Activated CD4-positive, alpha-beta memory T cell treated with anti-CD3 and anti-CD28 coated beads for 36 hours (primary cell): ENCODE data around the gene HSPA13. TPM values are rescaled to one million over a fixed set of nuclear protein-coding genes. Genes with fewer than 3 reads are reported as not detected.
A peak's percentile ranks its signal among the peaks of the same experiment; 100 is the strongest.

Experiments used
- CTCF ChIA-PET: fragments of 350-600 bp; sonication (Branson Sonifier 250); formaldehyde crosslinking; loops from one replicate; lab custom pipeline; 2021; ENCODE audit warnings: antibody characterized with exemption, inconsistent platforms; lab: Charles Lee
- POLR2A ChIA-PET: fragments of 350-600 bp; sonication (Branson Sonifier 250); formaldehyde crosslinking; loops from one replicate; lab custom pipeline; 2021; ENCODE audit warnings: antibody characterized with exemption; lab: Charles Lee
- DNase-seq: peaks from one replicate; pipeline ENCODE4 v3.0.0-alpha.2; 2020
- H3K27ac Mint-ChIP-seq: one replicate; pipeline ENCODE4 v1.8.0; 2021; ENCODE audit warnings: mixed read lengths
- H3K27me3 Mint-ChIP-seq: one replicate; pipeline ENCODE4 v1.8.0; 2021; ENCODE audit warnings: mixed read lengths
- H3K36me3 Mint-ChIP-seq: one replicate; pipeline ENCODE4 v1.8.0; 2021; ENCODE audit warnings: mixed read lengths
- H3K4me1 Mint-ChIP-seq: one replicate; pipeline ENCODE4 v1.8.0; 2021; ENCODE audit warnings: low read depth, mixed read lengths
- H3K4me3 Mint-ChIP-seq: one replicate; pipeline ENCODE4 v1.8.0; 2021; ENCODE audit warnings: mild to moderate bottlenecking, mixed read lengths
- H3K9me3 Mint-ChIP-seq: one replicate; pipeline ENCODE4 v1.8.0; 2021; ENCODE audit warnings: mixed read lengths
- intact Hi-C: fragments of 100-400 bp; cut with micrococcal nuclease; formaldehyde crosslinking; loops from one replicate; pipeline ENCODE4 v1.15.1; 2023
- total RNA-seq, 2 experiments: library from RNA; stranded (reverse); gene quantifications; one replicate each; pipeline ENCODE4 v1.2.3, GENCODE V29; 2021

Gene HSPA13, protein sequence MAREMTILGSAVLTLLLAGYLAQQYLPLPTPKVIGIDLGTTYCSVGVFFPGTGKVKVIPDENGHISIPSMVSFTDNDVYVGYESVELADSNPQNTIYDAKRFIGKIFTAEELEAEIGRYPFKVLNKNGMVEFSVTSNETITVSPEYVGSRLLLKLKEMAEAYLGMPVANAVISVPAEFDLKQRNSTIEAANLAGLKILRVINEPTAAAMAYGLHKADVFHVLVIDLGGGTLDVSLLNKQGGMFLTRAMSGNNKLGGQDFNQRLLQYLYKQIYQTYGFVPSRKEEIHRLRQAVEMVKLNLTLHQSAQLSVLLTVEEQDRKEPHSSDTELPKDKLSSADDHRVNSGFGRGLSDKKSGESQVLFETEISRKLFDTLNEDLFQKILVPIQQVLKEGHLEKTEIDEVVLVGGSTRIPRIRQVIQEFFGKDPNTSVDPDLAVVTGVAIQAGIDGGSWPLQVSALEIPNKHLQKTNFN
- 10 to 100 TPM; 48.5 to 49.1 TPM for total RNA-seq

DNA sequence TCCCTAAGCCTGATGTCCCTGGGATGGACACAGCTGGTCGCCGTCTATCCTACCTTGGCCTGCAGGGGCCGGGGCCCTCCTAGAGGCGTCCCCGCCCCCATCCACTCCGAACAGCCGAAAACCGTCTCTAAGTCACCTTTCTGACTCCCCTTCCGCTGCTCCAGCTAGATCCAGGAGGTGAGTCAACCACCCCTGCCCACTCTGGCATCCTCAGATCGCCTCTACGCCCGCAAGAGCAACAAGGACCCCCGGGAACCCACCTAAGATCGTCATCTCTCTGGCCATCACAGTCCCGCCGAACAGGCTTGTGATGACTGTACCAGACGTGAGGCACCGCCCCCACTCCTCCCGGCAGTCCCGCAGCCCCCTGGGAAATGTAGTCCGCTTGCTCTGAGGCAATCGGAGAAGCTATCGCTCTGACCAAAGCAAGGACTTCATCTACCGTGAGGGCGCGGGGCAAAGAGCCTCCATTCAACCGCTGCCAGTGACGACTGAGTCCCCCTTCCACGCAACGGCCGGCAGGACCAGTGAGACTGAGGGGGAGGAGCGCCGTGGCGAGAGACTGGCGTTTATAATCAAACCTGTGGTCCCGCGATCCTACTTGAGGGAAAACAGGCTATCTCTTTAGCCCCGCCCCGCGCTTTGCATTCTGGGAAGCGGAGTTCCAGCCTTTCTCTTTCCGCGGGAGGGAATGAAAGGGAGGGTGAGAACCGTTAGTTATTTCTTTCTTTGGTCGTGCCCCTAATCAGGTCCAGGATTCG lies at the start of gene HSPA13:
TSS of gene HSPA13 (minus strand) at position 312 of the 761 bp plus-strand sequence. CDS start at position 285, 27 bp downstream.
- ChIA-PET CTCF (interaction anchor here (1.1 to 2.8 kb wide), 4 partner anchors 70 to 393 kb away, joined by 3 to 10 read pairs (median 6); no protein-coding TSS in a partner anchor), POLR2A (interaction anchor here (0.6 to 1.7 kb wide), 9 partner anchors 12 to 683 kb away, joined by 3 to 5 read pairs (median 3); partner anchors contain the start of gene NRIP1)
- peak within 1 kb of the TSS; percentile 95 for H3K4me3 Mint-ChIP-seq
- H3K27me3 Mint-ChIP-seq = no peaks in the 10 kb centered on the region
- intact Hi-C loops = loop anchor here (1.0 to 5.0 kb wide), 11 partner anchors 71 to 1347 kb away; partner anchors contain the start of genes NRIP1, RBM11 and SAMSN1
- H3K4me1 Mint-ChIP-seq = peaks cover 27% of the 10 kb centered on the region
- peak; percentile 100 for DNase-seq
- peak within 1 kb of the TSS; percentile 95 for H3K27ac Mint-ChIP-seq
- peaks cover 19% of the 10 kb centered on the region for H3K36me3 Mint-ChIP-seq
- H3K9me3 Mint-ChIP-seq = no peaks in the 10 kb centered on the region

DNA sequence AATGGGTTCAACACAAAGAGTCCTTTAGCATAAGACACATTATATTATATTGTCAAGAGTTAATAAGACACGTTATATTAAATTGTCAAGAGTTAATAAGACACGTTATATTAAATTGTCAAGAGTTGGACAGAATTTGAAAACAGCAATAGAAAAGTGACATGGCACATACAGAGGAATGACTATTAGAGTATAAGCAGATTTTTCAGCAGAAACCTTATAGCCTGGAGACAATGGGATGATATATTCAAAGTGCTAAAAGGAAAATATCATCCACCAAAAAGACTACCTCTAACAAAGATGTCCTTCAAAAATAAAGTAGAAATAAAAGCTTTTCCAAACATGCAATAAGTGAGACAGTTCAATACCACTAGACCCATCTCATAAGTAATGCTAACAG lies 36.0 kb upstream of the HSPA13 start:
- Mint-ChIP-seq H3K27ac (no peak overlapping the region), H3K36me3 (peaks cover 8% of the 10 kb centered on the region), H3K4me3 (no peak overlapping the region), H3K27me3 (peaks cover 4% of the 10 kb centered on the region), H3K4me1 (no peaks in the 10 kb centered on the region), H3K9me3 (peaks cover 23% of the 10 kb centered on the region)
- no peak for DNase-seq
- intact Hi-C loops = no loop called here
- ChIA-PET CTCF (no interaction called here), POLR2A (no interaction called here)

DNA sequence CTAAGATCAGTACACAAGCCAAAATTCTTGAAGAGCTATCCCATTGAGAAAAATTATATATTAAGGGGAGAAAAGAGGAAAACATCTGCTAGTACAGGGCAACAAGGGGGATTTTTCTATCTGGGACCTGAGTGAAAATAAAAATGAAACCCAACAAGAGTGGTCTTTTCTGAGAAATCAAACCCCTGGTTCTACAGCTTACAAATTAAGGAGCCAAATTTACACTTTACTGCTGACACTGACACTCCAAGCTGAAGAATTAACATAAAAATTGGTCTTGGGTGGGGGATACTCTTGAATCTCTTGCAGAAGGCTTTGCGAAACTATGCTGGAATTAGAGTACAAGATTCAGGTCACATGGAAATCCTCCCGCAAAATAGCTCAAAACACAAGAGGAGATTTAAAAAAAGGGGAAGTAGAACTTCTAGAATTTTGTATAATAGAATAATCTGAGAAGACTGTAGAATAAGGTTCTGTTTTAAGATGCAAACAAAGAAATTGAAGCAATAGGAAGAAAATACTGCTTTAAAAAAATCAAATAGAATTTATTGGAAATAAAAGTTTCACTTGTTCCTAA lies 32.1 kb upstream of the HSPA13 start:
- H3K27ac Mint-ChIP-seq = no peak overlapping the region
- H3K4me3 Mint-ChIP-seq = no peak overlapping the region
- intact Hi-C loops = no loop called here
- H3K36me3 Mint-ChIP-seq = peaks cover 8% of the 10 kb centered on the region
- ChIA-PET POLR2A (interaction anchor here (0.6 kb wide), 1 partner anchor 33 kb away, joined by 3 read pairs; no protein-coding TSS in a partner anchor), CTCF (no interaction called here)
- H3K27me3 Mint-ChIP-seq = peaks cover 4% of the 10 kb centered on the region
- DNase-seq = no peak
- peaks cover 20% of the 10 kb centered on the region for H3K9me3 Mint-ChIP-seq
- no peaks in the 10 kb centered on the region for H3K4me1 Mint-ChIP-seq

DNA sequence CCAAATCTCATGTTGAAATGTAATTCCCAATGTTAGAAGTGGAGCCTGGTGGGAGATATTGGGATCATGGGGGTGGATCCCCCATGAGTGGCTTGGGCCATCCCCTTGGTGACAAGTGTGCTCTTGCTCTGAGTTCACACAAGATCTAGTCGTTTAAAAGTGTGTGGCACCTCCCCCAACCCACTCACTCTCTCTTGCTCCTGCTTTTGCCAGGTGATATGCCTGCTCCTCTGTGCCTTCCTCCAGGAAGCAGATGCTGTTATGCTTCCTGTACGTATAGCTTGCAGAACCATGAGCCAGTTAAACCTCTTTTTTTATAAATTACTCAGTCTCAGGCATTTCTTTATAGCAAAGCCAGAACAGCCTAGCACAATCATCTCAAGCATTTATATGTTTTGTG lies 23.0 kb upstream of the HSPA13 start:
- H3K4me1 Mint-ChIP-seq = no peaks in the 10 kb centered on the region
- H3K36me3 Mint-ChIP-seq = no peaks in the 10 kb centered on the region
- H3K4me3 Mint-ChIP-seq = no peak overlapping the region
- CTCF ChIA-PET = interaction anchor here (1.2 kb wide), 1 partner anchor 367 kb away, joined by 3 read pairs; no protein-coding TSS in a partner anchor
- H3K27ac Mint-ChIP-seq = no peak overlapping the region
- H3K27me3 Mint-ChIP-seq = no peaks in the 10 kb centered on the region
- DNase-seq = no peak
- intact Hi-C loops = no loop called here
- H3K9me3 Mint-ChIP-seq = no peaks in the 10 kb centered on the region
- POLR2A ChIA-PET = no interaction called here

DNA sequence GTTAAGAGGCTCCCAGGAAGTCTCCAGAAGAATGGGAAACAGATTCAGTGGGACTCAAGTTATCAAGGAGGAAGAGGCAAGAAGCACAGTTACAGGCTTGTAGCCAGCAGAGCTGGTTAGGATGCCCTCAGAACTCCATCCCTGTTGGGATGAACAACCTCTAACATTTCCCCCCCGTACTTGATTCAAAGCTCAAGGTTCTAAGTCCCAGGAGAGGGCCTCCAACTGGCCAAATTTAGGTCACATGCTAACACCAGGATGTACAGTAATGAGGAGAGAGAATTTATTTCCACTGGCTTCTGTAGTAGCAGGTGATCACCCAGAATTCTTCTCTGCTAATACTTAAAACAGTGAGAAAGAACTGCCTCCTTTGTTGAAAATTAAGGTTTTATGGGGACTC lies 22.3 kb upstream of the HSPA13 start:
- Mint-ChIP-seq H3K36me3 (no peaks in the 10 kb centered on the region), H3K9me3 (no peaks in the 10 kb centered on the region), H3K4me1 (no peaks in the 10 kb centered on the region), H3K4me3 (no peak overlapping the region), H3K27ac (no peak overlapping the region), H3K27me3 (no peaks in the 10 kb centered on the region)
- intact Hi-C loops = no loop called here
- DNase-seq = no peak
- CTCF ChIA-PET = interaction anchor here (0.6 to 1.2 kb wide), 3 partner anchors 333 to 393 kb away, joined by 3 read pairs; no protein-coding TSS in a partner anchor
- POLR2A ChIA-PET = no interaction called here

DNA sequence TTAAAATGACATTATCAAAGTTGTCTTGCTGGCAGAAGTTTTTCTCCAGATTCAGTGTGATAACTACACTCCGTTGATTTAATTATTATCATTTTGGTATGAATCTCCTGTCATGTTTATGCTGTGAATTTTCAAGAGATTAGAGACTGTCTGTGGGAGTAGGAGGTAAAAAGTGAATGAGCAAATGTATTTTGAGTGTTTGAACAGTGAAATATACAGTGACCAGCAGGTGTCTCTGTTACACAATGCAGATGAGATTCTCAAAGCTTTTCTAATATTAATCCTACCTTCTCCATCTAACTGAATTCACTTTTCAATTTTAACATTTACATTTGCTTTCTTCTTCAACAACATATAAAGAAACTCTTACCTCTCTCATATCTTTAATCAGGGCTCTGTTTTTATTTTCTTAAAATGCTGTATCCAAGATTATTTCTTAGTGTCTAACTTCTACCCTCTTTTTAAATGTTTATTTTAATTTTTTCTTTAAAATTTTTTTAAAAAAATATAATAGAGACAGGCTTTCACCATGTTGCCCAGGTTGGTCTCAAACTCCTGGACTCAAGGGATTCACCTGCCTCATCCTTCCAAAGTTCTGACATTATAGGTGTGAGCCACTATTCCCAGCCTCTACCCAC lies 20.9 kb upstream of the HSPA13 start:
- DNase-seq = no peak
- Mint-ChIP-seq H3K27me3 (no peaks in the 10 kb centered on the region), H3K36me3 (no peaks in the 10 kb centered on the region), H3K4me1 (no peaks in the 10 kb centered on the region), H3K4me3 (no peak overlapping the region), H3K9me3 (no peaks in the 10 kb centered on the region), H3K27ac (no peak overlapping the region)
- intact Hi-C loops = loop anchor here (1.0 to 2.0 kb wide), 3 partner anchors 335 to 459 kb away; no protein-coding TSS in a partner anchor
- CTCF ChIA-PET = interaction anchor here (0.6 to 1.6 kb wide), 5 partner anchors 22 to 1076 kb away, joined by 3 to 5 read pairs (median 4); no protein-coding TSS in a partner anchor
- POLR2A ChIA-PET = no interaction called here

DNA sequence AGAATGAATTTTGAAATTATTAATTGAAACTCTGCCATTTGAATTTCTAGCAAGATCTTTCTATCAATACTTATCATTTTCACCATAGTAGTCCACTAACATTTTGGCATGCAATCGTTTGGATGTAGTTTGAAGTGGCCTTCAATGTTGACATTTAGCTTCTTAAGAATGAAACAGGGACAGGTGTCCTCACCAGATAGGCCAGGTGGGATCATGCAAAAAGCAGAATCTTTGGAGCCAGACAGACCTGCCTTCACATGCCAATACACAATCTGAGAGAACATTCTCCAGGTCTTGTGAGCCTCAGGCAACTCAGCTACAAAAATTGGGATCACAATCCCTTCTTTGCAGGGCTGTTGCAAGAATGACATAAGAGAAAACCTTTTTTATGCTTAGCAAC lies 18.3 kb upstream of the HSPA13 start:
- H3K27ac Mint-ChIP-seq = no peak overlapping the region
- no peak for DNase-seq
- H3K36me3 Mint-ChIP-seq = no peaks in the 10 kb centered on the region
- POLR2A ChIA-PET = no interaction called here
- H3K27me3 Mint-ChIP-seq = no peaks in the 10 kb centered on the region
- no peaks in the 10 kb centered on the region for H3K4me1 Mint-ChIP-seq
- no peaks in the 10 kb centered on the region for H3K9me3 Mint-ChIP-seq
- CTCF ChIA-PET = interaction anchor here (0.7 to 1.4 kb wide), 3 partner anchors 141 to 337 kb away, joined by 3 read pairs; no protein-coding TSS in a partner anchor
- intact Hi-C loops = no loop called here
- no peak overlapping the region for H3K4me3 Mint-ChIP-seq

DNA sequence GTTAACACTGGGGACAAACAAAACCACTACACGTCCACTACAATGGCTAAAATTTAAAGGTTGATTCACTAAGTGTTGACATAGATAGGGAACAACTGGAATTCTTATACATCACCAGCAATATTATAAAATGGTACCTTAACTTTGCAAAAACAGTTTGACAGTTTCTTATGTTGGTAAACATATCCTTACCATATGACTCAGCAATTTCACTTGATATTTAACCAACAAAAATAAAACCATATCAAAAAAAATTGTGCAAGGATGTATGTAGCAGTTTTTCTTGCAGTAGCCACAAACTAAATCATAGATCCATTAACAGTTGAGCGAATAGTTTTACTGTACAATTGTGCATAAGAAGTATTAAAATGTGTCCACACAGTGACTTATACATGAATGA lies 5.3 kb upstream of the HSPA13 start:
- Mint-ChIP-seq H3K36me3 (no peaks in the 10 kb centered on the region), H3K27ac (no peak overlapping the region), H3K27me3 (no peaks in the 10 kb centered on the region), H3K9me3 (no peaks in the 10 kb centered on the region), H3K4me1 (peaks cover 6% of the 10 kb centered on the region), H3K4me3 (no peak overlapping the region)
- CTCF ChIA-PET = no interaction called here
- POLR2A ChIA-PET = no interaction called here
- DNase-seq = no peak
- intact Hi-C loops = no loop called here

DNA sequence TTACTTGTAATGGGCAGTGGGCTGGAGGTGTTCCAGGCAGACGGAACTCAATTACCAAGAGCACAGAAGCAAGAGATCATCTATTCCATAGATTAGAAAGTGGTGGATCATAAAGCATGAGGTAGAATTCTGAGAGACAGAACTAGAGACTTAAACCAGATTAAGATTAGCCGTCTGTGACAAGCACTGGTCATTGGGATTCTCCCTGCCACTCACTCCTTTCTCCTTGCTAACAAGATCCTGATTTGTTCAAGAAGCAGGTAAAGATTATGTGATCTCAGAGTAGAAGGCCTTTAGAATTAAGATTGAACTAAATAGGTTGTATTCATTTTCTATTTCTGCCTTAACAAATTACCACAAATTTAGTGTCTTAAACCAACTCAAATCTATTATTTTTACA lies 1.5 kb upstream of the HSPA13 start:
- DNase-seq = no peak
- H3K27ac Mint-ChIP-seq = peak overlapping the region; percentile 39
- ChIA-PET POLR2A (no interaction called here), CTCF (no interaction called here)
- intact Hi-C loops = loop anchor here (5.0 kb wide), 4 partner anchors 127 to 1053 kb away; partner anchors contain the start of gene NRIP1
- H3K9me3 Mint-ChIP-seq = no peaks in the 10 kb centered on the region
- peaks cover 12% of the 10 kb centered on the region for H3K36me3 Mint-ChIP-seq
- H3K4me1 Mint-ChIP-seq = peaks cover 25% of the 10 kb centered on the region
- H3K27me3 Mint-ChIP-seq = no peaks in the 10 kb centered on the region
- peak overlapping the region; percentile 95 for H3K4me3 Mint-ChIP-seq

DNA sequence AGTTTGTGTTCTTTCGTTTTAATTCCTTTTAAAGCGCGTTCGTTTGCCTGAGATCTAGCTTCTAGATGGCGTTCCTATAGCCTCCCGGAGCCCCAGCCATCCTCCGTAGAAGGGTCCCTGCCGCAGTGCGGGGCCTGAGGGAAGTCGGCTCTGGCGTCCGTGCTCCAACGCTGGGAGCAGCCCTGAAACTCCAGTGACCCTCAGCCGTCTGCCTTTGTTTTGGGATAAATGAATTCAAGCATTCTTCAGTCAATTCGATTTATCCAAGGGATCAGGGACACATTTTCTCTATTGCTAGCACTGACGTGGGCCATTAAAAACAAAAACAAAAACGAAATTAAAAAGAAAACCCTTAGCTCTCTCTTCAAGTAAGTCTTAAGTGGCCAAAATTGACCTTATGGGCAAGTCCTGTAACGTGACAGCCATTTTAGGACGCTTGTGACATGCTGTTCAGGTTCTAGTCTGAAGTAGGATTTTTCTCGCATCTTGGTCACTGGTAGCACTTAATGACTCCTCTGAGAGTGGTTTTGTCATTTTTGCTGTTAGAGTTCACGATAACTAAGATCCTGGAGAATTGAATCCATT lies 742 bp upstream of the HSPA13 start:
- intact Hi-C loops = loop anchor here (1.0 to 5.0 kb wide), 11 partner anchors 71 to 1347 kb away; partner anchors contain the start of genes NRIP1, RBM11 and SAMSN1
- no peak for DNase-seq
- no peaks in the 10 kb centered on the region for H3K9me3 Mint-ChIP-seq
- H3K4me3 Mint-ChIP-seq = peak overlapping the region; percentile 95
- no peaks in the 10 kb centered on the region for H3K27me3 Mint-ChIP-seq
- peaks cover 15% of the 10 kb centered on the region for H3K36me3 Mint-ChIP-seq
- H3K27ac Mint-ChIP-seq = peak overlapping the region; percentile 95
- H3K4me1 Mint-ChIP-seq = peaks cover 27% of the 10 kb centered on the region
- POLR2A ChIA-PET = interaction anchor here (0.6 to 1.7 kb wide), 4 partner anchors 19 to 682 kb away, joined by 3 to 5 read pairs (median 4); no protein-coding TSS in a partner anchor
- CTCF ChIA-PET = interaction anchor here (1.8 to 2.8 kb wide), 3 partner anchors 70 to 354 kb away, joined by 3 to 10 read pairs (median 8); no protein-coding TSS in a partner anchor
